NCI-H128 (cell line): ENCODE data around the gene TLE4.
"Not testable (repeated sequence)": the region's sequence is repeated elsewhere in the genome, so short reads cannot be mapped to it uniquely, and the experiment has no call there.

ENCODE experiments used
- DNase-seq: peaks from one replicate; lab custom pipeline; 2025; ENCODE audit not compliant: unreplicated experiment; lab: John Stamatoyannopoulos, UW

Gene TLE4

GRCh38 chr9:79630521-79631403, 59.0 kb downstream of the TLE4 start:
- DNase-seq: no peak

DNA sequence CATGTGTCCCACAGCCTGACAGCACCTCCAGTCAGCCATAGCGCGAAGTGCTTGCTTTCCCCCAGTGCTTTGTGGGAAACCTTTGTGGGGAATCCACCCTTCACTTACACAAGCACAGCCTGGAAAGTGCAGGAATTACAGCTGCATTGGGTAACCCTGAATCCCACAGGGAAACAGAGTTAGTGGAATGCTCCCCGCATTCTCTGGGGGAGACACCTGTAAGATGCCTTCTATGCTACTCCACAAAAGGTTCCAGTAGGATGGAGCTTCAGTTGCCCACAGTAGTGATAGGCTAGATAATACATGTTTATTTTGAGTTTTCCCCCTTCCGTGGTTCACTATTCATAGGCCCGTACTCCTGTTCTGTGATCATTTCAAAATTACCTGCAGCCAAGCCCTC, 60.3 kb downstream of the TLE4 start:
- no peak for DNase-seq

DNA sequence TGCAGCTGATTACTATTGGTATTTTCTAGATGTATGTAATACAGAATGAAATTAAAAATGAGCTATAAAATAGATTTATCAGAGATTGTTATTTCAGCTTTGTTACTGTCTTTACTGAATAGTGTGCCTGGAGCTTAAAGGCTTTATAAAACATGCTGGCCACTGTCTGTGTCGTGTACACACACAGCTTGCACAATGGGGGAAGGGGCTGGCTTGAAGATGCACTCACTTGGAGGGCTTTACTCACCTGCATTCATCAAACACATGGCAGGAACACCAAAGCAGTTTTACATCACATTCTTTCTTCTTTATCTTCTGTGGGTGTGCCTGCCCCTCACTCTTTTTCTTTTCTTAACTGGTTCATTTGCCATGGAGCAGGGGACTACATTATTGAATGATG, 60.9 kb downstream of the TLE4 start:
- DNase-seq: no peak

DNA sequence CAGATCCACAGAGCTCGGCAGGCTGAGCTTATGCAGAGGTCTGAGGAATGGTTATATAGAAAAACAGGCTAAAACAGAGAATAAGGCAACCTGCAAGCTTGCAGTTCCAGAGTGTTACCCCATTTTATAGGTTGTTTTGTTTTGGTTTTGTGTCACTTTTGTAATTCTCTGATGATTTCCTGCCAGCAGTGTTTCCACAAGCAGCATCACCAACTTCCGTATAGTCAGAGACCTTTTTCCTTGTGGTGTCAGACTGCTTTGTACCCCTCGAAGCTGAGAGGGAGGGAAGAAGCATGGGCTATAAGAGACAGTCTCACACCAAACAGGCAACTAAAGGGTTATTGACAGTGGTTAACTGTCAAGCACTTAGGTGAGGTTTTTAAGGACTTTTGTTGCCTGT, 61.8 kb downstream of the TLE4 start:
- DNase-seq: no peak

DNA sequence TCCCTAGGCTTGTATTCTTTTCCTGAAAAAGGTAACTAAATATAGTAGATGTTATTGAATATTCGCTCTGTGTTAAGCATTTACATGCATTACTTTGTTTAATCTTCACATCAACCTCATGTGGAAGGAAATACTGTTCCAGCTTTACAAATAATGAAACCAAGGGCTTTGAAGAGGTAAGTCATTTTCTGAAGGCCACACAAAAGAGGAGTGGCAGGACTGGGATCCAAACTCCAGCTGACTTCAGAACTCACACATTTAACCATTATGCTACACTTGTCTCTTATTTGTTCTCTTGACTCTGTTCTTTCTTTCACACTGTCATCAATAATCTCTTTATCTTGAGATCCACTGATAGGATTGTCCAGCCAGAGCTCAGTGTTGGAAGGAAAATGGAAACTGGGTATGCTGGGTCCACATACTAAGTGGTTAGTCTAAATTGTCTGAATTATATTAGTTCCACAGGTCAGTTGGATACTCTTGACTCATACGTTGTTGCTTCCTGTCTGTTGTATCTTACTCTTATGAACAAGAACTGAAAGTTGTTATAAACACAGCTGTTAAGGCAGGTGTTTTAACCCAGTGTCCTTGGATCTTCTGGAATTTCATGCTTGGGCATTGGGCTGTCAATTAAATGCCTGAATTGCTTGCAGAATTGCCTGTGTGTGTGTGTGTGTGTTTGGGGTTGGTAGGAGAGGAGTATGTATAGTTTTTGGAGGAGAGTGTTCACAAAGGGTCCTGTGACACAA, 65.6 kb downstream of the TLE4 start:
- no peak for DNase-seq

DNA sequence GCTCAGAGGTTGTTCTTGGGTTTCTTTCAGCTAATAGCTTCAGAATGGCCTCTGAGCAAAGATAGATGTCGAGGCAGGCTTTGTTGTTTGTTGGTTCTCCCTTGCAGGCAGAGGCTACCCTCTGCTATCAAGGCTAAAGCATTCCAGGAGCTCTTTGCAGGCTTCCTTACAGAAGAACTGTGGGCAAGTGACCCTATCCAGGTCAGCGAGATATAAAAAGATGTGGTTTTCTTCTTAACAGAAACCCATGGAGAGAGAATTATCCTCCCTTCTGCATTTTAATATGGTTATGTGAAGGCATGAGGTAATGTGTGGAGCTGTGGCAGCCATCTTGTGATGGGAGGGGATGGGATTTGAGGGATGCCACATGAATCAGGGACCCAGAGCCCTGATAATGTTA, 67.0 kb downstream of the TLE4 start:
- DNase-seq: no peak

GRCh38 chr9:79639354-79639753, 67.6 kb downstream of the TLE4 start:
- DNase-seq: no peak

GRCh38 chr9:79640067-79640466, 68.3 kb downstream of the TLE4 start:
- not testable (repeated sequence) for DNase-seq

GRCh38 chr9:79641070-79641469, 69.3 kb downstream of the TLE4 start:
- DNase-seq: no peak

- no peak for DNase-seq
These were observed 70.9 kb downstream of the TLE4 start for GRCh38 chr9:79642671-79643070.

DNA sequence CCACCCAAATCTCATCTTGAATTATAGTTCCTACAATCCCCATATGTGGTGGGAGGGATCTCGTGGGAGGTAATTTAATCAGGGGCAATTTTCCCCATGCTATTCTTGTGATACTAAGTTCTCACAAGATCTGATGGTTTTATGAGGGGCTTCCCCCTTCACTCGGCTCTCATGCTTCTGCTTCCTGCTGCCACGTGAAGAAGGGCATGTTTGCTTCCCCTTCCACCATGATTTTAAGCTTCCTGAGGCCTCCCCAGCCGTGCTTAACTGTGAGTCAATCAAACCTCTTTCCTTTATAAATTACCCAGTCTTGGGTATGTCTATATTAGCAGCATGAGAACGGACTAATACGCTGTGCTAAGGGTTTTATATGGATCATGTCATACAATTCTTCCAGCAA, 72.3 kb downstream of the TLE4 start:
- DNase-seq: no peak

- DNase-seq: no peak
These were observed 72.8 kb downstream of the TLE4 start for GRCh38 chr9:79644601-79645000.

DNA sequence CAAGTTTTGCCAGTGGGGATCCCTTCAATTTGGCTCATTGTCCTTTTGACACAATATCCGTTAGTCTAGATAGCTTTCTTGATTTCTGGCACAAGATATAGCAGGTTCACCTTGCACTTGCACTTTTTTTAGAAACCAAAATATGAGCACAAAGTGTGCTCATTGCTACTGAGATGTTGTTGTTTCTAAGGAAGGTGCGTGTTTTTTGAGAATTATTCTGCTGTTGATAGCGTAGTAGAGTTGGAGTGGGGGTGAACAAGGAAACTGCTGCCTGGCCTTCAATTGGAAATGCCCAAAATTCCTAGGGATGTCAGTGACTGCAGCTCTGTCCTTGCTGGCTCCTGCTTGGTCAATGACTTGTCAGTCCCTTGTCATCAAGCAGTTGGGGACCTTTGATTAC, 73.3 kb downstream of the TLE4 start:
- DNase-seq: no peak

GRCh38 chr9:79646096-79646495, 74.3 kb downstream of the TLE4 start:
- no peak for DNase-seq

GRCh38 chr9:79651251-79651795, 79.6 kb downstream of the TLE4 start:
- peak; percentile 76 for DNase-seq

GRCh38 chr9:79652598-79652997, 80.8 kb downstream of the TLE4 start:
- no peak for DNase-seq

GRCh38 chr9:79654591-79655382, 83.0 kb downstream of the TLE4 start:
- not testable (repeated sequence) for DNase-seq

GRCh38 chr9:79655551-79655950, 83.8 kb downstream of the TLE4 start:
- DNase-seq: no peak

GRCh38 chr9:79656169-79656568, 84.4 kb downstream of the TLE4 start:
- DNase-seq: no peak

DNA sequence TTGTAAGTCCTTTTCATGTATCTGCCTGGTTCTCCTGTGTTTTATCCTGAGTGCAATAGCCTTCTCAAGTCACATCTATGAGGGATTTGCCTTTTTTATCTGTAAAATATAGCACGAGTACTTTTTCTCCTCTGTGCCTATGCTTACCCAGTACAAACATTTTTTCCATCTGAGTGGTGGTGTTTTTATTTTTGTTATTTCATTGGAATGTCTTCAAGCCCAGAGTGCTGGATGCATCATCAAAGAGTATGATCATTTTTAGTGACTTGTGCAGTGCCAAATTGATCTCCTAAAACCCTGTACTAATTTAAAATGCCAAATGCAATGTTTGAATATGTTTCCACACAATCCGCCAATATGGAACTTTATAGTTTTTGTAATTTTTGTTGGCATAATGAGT, 86.1 kb downstream of the TLE4 start:
- no peak for DNase-seq

GRCh38 chr9:79658926-79659325, 87.2 kb downstream of the TLE4 start:
- DNase-seq: no peak
